Mammary microvascular endothelial cell (primary cell): ENCODE data around the gene ST13. TPM values are rescaled to one million over a fixed set of nuclear protein-coding genes. Genes with fewer than 3 reads are reported as not detected.

Experiments used
- total RNA-seq: library from RNA; depleted of rRNA; stranded (reverse); fragments of >200 nt; gene quantifications from 2 replicates; pipeline ENCODE4 v1.2.3, GENCODE V29; 2015

The ST13 gene
- 110 and 135 TPM in 2 replicates for total RNA-seq

GRCh38 chr22:40856513-40857308 is at the start of gene ST13, which contains the start of gene XPNPEP3:
ST13 (minus strand) TSS chr22:40856639; CDS start chr22:40856540, 99 bp downstream.
XPNPEP3 (plus strand) TSS chr22:40857148; CDS start chr22:40857182, 34 bp downstream.

GRCh38 chr22:40862013-40862412 is 5.6 kb upstream of the ST13 start, which contains the start of gene DNAJB7:
DNAJB7 (minus strand) TSS chr22:40862113; CDS start chr22:40861994, 119 bp downstream.

GRCh38 chr22:40818747-40819598 is 37.5 kb downstream of the ST13 start, which contains the start of gene SLC25A17:
SLC25A17 (minus strand) TSS chr22:40819346; CDS start chr22:40819248, 98 bp downstream.

Other genes with a start within 250 kb of the ST13 start
- gene MRTFA, start 219.9 kb downstream of the ST13 start, total RNA-seq: 29.4 and 36.7 TPM in 2 replicates
- not detected in 2 replicates for gene MCHR1, start 177.2 kb downstream of the ST13 start, total RNA-seq
- 14.9 and 17.1 TPM in 2 replicates for gene SLC25A17, start 37.3 kb downstream of the ST13 start, total RNA-seq
- gene XPNPEP3, start 509 bp upstream of the ST13 start, total RNA-seq: 6.4 and 8.1 TPM in 2 replicates
- not detected in 2 replicates for gene DNAJB7, start 5.5 kb upstream of the ST13 start, total RNA-seq
- 97.5 and 99.3 TPM in 2 replicates for gene RBX1, start 94.7 kb upstream of the ST13 start, total RNA-seq
- gene EP300, start 236.0 kb upstream of the ST13 start, total RNA-seq: 19.8 and 36.0 TPM in 2 replicates